ENCODE measurements around the gene CPNE4.

- TF ChIP-seq CTCF (IDR thresholded peaks at IDR 0.05) (no peak), POLR2AphosphoS5 (IDR thresholded peaks at IDR 0.05; ENCODE audit: insufficient read depth in 1 of 2, low read depth in 1 of 2) (no peak)
Measured at GRCh38 chr3:131796558-131797198, 238.1 kb downstream of the CPNE4 start.

Measured in vagina (tissue), 2 donors.